Endothelial cell of umbilical vein (primary cell): ENCODE results near the gene C2CD4B. TPM values are rescaled to one million over a fixed set of nuclear protein-coding genes. Genes with fewer than 3 reads are reported as not detected.

ENCODE experiments used
- BruUV-seq: library from RNA; stranded (reverse); fragments of 400-500 nt; replicated peaks from 2 replicates; lab custom pipeline; 2021; lab: Mats Ljungman, UMichigan
- CTCF ChIA-PET: fragments of 300-600, 350-600 bp; sonication (Branson Sonifier 250); formaldehyde crosslinking; loops from one replicate; lab custom pipeline; 2021; ENCODE audit warnings: antibody characterized with exemption, inconsistent platforms; lab: Charles Lee
- POLR2A ChIA-PET: fragments of 300-600, 350-600 bp; sonication (Branson Sonifier 250); formaldehyde crosslinking; loops from one replicate; lab custom pipeline; 2021; ENCODE audit warnings: antibody characterized with exemption, inconsistent platforms; lab: Charles Lee
- DNase-seq: peaks from one replicate; pipeline ENCODE4 v3.0.0-alpha.2; 2011; ENCODE audit warnings: low read depth, low spot score
- FAIRE-seq: peaks from 2 replicates; lab custom pipeline; 2011; peaks lifted over from hg19 to GRCh38; lab: Jason Lieb, UNC
- H2AFZ ChIP-seq: 2 replicates; pipeline ENCODE4 v1.6.0; 2012; ENCODE audit warnings: low read depth, low read length, control low read depth, inconsistent platforms
- H3K27ac ChIP-seq: 2 replicates; pipeline ENCODE4 v1.5.1; 2011; ENCODE audit warnings: low read depth, mild to moderate bottlenecking, control low read depth, low read length, moderate library complexity; ENCODE audit not compliant: insufficient read depth
- H3K27me3 ChIP-seq, 2 experiments: 2 replicates each; pipeline versions ENCODE4 v1.6.0 to v1.6.1; 2011; ENCODE audit warnings: low read length in 2 of 2, mixed read lengths in 1 of 2; ENCODE audit not compliant: control insufficient read depth in 2 of 2, insufficient read depth in 2 of 2
- H3K36me3 ChIP-seq, 2 experiments: 2 replicates in 1 of 2; 3 replicates in 1 of 2; pipeline ENCODE4 v1.5.1; 2011; ENCODE audit warnings: low read length in 2 of 2, mild to moderate bottlenecking in 1 of 2, moderate library complexity in 1 of 2; ENCODE audit not compliant: control insufficient read depth in 2 of 2, insufficient read depth in 2 of 2; ENCODE audit errors: extremely low read depth in 1 of 2
- H3K4me1 ChIP-seq: 3 replicates; pipeline ENCODE4 v1.5.1; 2011; ENCODE audit warnings: mild to moderate bottlenecking, low read length; ENCODE audit not compliant: control insufficient read depth, insufficient read depth; ENCODE audit errors: extremely low read depth
- H3K4me2 ChIP-seq: 2 replicates; pipeline ENCODE4 v1.6.1; 2011; ENCODE audit warnings: low read length, control low read depth, mixed read lengths; ENCODE audit not compliant: insufficient read depth
- H3K4me3 ChIP-seq, 3 experiments: fragments of 200-600 bp in 1 of 3; sonication (generic), shearing (Covaris generic) in 1 of 3; replicated peaks in 1 of 3; 2 replicates each; pipeline ENCODE4 v1.5.1; 2011 to 2016; ENCODE audit warnings: control low read depth in 3 of 3, low read length in 3 of 3, mild to moderate bottlenecking in 2 of 3, inconsistent platforms in 1 of 3, low read depth in 1 of 3, moderate library complexity in 1 of 3; ENCODE audit not compliant: insufficient read depth in 1 of 3
- H3K79me2 ChIP-seq: 2 replicates; pipeline ENCODE4 v1.6.0; 2012; ENCODE audit warnings: low read length, inconsistent platforms; ENCODE audit not compliant: control insufficient read depth, insufficient read depth
- H3K9ac ChIP-seq: replicated peaks from 2 replicates; pipeline ENCODE3; 2011; ENCODE audit warnings: low read length, control low read depth; ENCODE audit not compliant: insufficient read depth; ENCODE audit errors: extremely low read depth
- H3K9me1 ChIP-seq: replicated peaks from 3 replicates; pipeline ENCODE4 v1.6.0; 2011; ENCODE audit warnings: mild to moderate bottlenecking, low read length; ENCODE audit not compliant: control insufficient read depth, insufficient read depth; ENCODE audit errors: extremely low read depth
- H3K9me3 ChIP-seq: replicated peaks from 2 replicates; pipeline ENCODE4 v1.5.1; 2012; ENCODE audit warnings: low read length, inconsistent platforms; ENCODE audit not compliant: control insufficient read depth, insufficient read depth
- H4K20me1 ChIP-seq: replicated peaks from 2 replicates; pipeline ENCODE3; 2011; ENCODE audit warnings: mild to moderate bottlenecking, low read length; ENCODE audit not compliant: control insufficient read depth, insufficient read depth; ENCODE audit errors: extremely low read depth
- EZH2 ChIP-seq: IDR thresholded peaks from 2 replicates; pipeline ENCODE4 v1.6.1; 2012; ENCODE audit warnings: borderline replicate concordance, low read depth, mild to moderate bottlenecking, moderate library complexity, low read length, inconsistent platforms; ENCODE audit not compliant: severe bottlenecking
- FOS ChIP-seq: IDR thresholded peaks from 2 replicates; pipeline ENCODE4 v1.6.1; 2011; ENCODE audit warnings: mild to moderate bottlenecking, low read length, moderate library complexity, borderline replicate concordance; ENCODE audit not compliant: insufficient read depth
- GATA2 ChIP-seq: IDR thresholded peaks from 2 replicates; pipeline ENCODE4 v1.7.0; 2011; ENCODE audit warnings: low read depth, mild to moderate bottlenecking, moderate library complexity, mixed read lengths, low read length; ENCODE audit not compliant: insufficient read length, insufficient read depth
- JUN ChIP-seq: IDR thresholded peaks from 2 replicates; pipeline ENCODE4 v1.6.1; 2011; ENCODE audit warnings: borderline replicate concordance, low read depth; ENCODE audit not compliant: insufficient read length, insufficient read depth
- MYC ChIP-seq: IDR thresholded peaks from one replicate; pipeline ENCODE4 v1.6.1; 2011; ENCODE audit warnings: mild to moderate bottlenecking, low read depth, low read length
- POLR2A ChIP-seq: IDR thresholded peaks from 2 replicates; pipeline ENCODE4 v1.6.1; 2012; ENCODE audit warnings: low read depth, mild to moderate bottlenecking, control low read depth, low read length
- POLR2AphosphoS5 ChIP-seq: IDR thresholded peaks from 2 replicates; pipeline ENCODE4 v1.6.1; 2012; ENCODE audit warnings: low read depth, mild to moderate bottlenecking, control low read depth, low read length, moderate library complexity; ENCODE audit not compliant: insufficient read depth
- dilution Hi-C: fragments of 300-500 bp; cut with MboI; formaldehyde crosslinking; loops from one replicate; pipeline ENCODE4 v1.15.0; 2019; ENCODE audit warnings: low sequenced_read_pairs; ENCODE audit not compliant: extremely low pct_ligation_motif_present
- intact Hi-C: fragments of 100-400 bp; cut with micrococcal nuclease; formaldehyde crosslinking; loops from one replicate; pipeline ENCODE4 v1.10.0; 2022
- polyA plus RNA-seq, 4 experiments: library from polyadenylated mRNA; depleted of rRNA in 3 of 4; stranded (reverse) in 3 of 4; unstranded in 1 of 4; fragments of >200 nt; gene quantifications; 2 replicates each; pipeline versions ENCODE4 v1.2.1 to v1.2.3, GENCODE V29; 2011 to 2012; ENCODE audit warnings: missing spikeins in 1 of 4
- total RNA-seq: library from RNA; stranded (reverse); gene quantifications from 2 replicates; pipeline ENCODE4 v1.2.3, GENCODE V29; 2021
- TF ChIP-seq, protein P1 (sequence below), 2 donors: IDR thresholded peaks; 1 replicate in 1 of 2; 2 replicates in 1 of 2; pipeline ENCODE4 v1.5.1; 2011; ENCODE audit warnings: low read length in 2 of 2, mild to moderate bottlenecking in 2 of 2, moderate library complexity in 2 of 2, control low read depth in 1 of 2, inconsistent platforms in 1 of 2, low read depth in 1 of 2; ENCODE audit not compliant: insufficient read depth in 1 of 2; ENCODE audit errors: extremely low read depth in 1 of 2
- TF ChIP-seq, protein P2 (sequence below): IDR thresholded peaks from 2 replicates; pipeline ENCODE4 v1.6.1; 2011; ENCODE audit not compliant: insufficient read depth, insufficient read length

Gene C2CD4B
- total and polyA plus RNA-seq, 2 donors (not counting 3 experiments of a cell fraction or from before 2014, with no cell fraction given) = 28.4 to 31.7 TPM

DNA sequence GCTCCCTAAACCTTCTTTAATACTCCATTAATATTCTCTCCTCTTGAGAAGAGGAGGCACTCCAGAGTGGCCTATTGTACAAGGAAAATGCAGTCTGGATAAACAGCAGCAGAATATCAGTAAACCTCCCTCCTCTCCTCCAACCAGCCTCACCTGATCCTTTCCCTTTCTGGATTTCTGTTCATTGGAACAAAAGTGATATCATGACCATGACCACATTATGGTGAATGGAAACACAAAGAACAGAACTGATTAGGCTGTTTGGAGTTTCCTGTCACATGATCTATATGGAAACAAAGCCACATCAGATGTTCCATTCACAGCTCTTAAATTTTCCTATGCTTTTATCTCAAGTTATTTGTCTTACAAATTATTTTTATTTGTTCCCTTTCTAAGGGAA, 14.6 kb downstream of the C2CD4B start:
- Histone ChIP-seq H3K36me3 (no peaks in the 10 kb centered on the region), H3K4me1 (peaks cover 3% of the 10 kb centered on the region), H3K9ac (no peak overlapping the region), H3K27me3 (no peaks in the 10 kb centered on the region), H3K79me2 (no peaks in the 10 kb centered on the region), H2AFZ (peak overlapping the region; percentile 62), H3K4me2 (no peak overlapping the region), H3K4me3 (no peak overlapping the region), H3K9me1 (no peaks in the 10 kb centered on the region), H3K27ac (no peak overlapping the region), H4K20me1 (no peaks in the 10 kb centered on the region), H3K9me3 (no peaks in the 10 kb centered on the region)
- POLR2A ChIA-PET = no interaction called here
- CTCF ChIA-PET = interaction anchor here (1.1 to 1.9 kb wide), 3 partner anchors 9 to 104 kb away, joined by 3 to 9 read pairs (median 4); no protein-coding TSS in a partner anchor
- DNase-seq (peak; percentile 86), FAIRE-seq (peak; percentile 76)
- dilution Hi-C loops (no loop called here), intact Hi-C loops (no loop called here)
- no TSS peak for BruUV-seq
- TF ChIP-seq MYC (no peak), JUN (peak; percentile 67)

DNA sequence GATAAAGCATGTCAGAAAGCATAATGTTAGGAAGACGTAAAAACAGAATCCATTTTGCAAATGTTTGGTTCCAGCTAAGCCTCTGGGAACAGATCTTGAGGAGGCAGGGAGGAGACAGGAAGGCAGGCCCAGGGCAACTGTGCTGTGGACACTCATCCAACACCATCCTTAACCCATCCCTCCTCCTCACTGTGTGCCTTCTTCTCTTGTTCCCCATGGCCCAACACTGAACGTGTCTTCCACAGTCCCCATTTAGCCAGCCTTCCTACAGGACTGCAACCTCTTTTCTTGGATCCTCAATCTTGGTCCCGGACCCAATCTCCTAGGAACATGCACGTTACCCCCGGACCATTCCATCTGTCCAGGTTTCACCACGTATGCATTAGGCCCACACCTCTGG, 15.4 kb downstream of the C2CD4B start:
- Histone ChIP-seq H3K4me3 (no peak overlapping the region), H3K36me3 (no peaks in the 10 kb centered on the region), H4K20me1 (no peaks in the 10 kb centered on the region), H3K9me3 (no peaks in the 10 kb centered on the region), H3K79me2 (no peaks in the 10 kb centered on the region), H3K4me1 (peaks cover 3% of the 10 kb centered on the region), H2AFZ (no peak overlapping the region), H3K27me3 (no peaks in the 10 kb centered on the region), H3K4me2 (no peak overlapping the region), H3K27ac (no peak overlapping the region), H3K9ac (no peak overlapping the region), H3K9me1 (no peaks in the 10 kb centered on the region)
- dilution Hi-C loops = no loop called here
- CTCF ChIA-PET = interaction anchor here (1.3 to 1.9 kb wide), 2 partner anchors 24 to 105 kb away, joined by 3 to 9 read pairs; no protein-coding TSS in a partner anchor
- intact Hi-C loops = no loop called here
- BruUV-seq = no TSS peak
- no peak for TF ChIP-seq FOS
- TF ChIP-seq POLR2A = no peak
- TF ChIP-seq, protein P1, sequence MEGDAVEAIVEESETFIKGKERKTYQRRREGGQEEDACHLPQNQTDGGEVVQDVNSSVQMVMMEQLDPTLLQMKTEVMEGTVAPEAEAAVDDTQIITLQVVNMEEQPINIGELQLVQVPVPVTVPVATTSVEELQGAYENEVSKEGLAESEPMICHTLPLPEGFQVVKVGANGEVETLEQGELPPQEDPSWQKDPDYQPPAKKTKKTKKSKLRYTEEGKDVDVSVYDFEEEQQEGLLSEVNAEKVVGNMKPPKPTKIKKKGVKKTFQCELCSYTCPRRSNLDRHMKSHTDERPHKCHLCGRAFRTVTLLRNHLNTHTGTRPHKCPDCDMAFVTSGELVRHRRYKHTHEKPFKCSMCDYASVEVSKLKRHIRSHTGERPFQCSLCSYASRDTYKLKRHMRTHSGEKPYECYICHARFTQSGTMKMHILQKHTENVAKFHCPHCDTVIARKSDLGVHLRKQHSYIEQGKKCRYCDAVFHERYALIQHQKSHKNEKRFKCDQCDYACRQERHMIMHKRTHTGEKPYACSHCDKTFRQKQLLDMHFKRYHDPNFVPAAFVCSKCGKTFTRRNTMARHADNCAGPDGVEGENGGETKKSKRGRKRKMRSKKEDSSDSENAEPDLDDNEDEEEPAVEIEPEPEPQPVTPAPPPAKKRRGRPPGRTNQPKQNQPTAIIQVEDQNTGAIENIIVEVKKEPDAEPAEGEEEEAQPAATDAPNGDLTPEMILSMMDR (IDR thresholded peaks at IDR 0.05; ENCODE audit: extremely low read depth in 1 of 2, insufficient read depth in 1 of 2, low read depth in 1 of 2, low read length in 2 of 2) = no peak
- TF ChIP-seq GATA2 = no peak
- no peak for TF ChIP-seq POLR2AphosphoS5
- TF ChIP-seq MYC = no peak
- no peak for TF ChIP-seq JUN
- TF ChIP-seq, protein P2, sequence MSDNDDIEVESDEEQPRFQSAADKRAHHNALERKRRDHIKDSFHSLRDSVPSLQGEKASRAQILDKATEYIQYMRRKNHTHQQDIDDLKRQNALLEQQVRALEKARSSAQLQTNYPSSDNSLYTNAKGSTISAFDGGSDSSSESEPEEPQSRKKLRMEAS = no peak
- TF ChIP-seq EZH2 = no peak
- POLR2A ChIA-PET = no interaction called here
- DNase-seq (no peak), FAIRE-seq (no peak)
